ENCODE results near the gene METTL16.
A peak's percentile ranks its signal among the peaks of the same experiment; 100 is the strongest.

Gene METTL16

DNA sequence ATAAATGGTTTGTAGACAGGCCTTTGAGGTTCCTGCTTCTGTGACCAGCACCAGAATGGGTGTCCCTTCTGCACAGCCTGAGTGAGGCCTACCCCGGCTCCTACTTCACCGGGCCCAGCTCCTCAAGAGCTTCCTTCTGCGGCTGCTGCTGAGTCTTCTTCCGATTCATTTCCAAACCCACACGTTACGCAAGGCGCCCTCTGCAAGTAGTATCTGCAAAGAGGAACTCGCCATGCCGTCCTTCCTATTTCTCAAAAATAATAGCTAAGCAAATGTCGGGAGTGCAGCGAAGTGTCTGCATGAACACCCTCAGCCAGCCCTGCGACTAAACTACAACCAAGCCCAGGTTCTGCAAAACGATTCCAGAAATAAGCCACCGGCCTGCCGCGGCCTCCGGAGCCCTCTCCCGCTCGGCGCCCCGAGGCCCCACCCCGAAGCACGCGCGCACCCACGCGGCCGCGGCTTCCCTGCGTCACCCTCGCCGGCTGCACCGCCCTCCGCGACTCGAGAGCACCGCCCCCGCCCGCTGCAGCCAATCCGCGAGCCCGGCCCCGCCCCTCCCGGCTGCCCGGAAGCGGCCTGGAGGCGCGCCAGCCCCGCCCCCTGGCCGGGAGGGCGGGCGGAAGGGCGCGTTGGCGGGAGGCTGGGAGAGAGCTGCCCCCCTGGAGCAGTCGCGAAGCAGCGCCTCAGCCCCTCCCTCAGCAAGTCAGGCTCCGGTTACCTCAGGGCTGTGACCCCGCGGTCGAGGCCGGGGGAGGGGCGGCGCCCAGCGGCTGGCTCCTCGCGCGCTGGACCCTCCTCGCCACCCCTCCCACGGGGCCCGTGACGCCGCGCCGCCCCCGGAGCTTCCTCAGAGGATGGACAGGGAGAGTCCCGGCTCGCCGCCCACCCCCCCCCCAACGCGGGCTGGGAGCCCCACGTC is 119.2 kb downstream of the METTL16 start:
- no peak for TF ChIP-seq EP300 (IDR thresholded peaks at IDR 0.05; ENCODE audit: borderline replicate concordance)
- TF ChIP-seq TAF1 (IDR thresholded peaks at IDR 0.05; ENCODE audit: low read depth), result peak; percentile 40; the same call in 1 of the 2 replicates
- TF ChIP-seq ZBTB7A (IDR thresholded peaks at IDR 0.05; ENCODE audit: low read depth), result no peak; the same call in 1 of the 2 replicates
- TF ChIP-seq TCF12 (IDR thresholded peaks at IDR 0.05; ENCODE audit: low read depth), result no peak; the same call in 1 of the 2 replicates
- peak; percentile 81 for TF ChIP-seq EGR1 (IDR thresholded peaks at IDR 0.05)
- TF ChIP-seq NFIC (IDR thresholded peaks at IDR 0.05), result peak; percentile 81
- peak; percentile 92 for TF ChIP-seq MAX (IDR thresholded peaks at IDR 0.05)
- TF ChIP-seq CEBPB (IDR thresholded peaks at IDR 0.05), result peak; percentile 55; the same call in 1 of the 2 replicates
- no peak for TF ChIP-seq CREB1 (IDR thresholded peaks at IDR 0.05; ENCODE audit: low read depth)
- peak; percentile 30; the same call in 1 of the 2 replicates for TF ChIP-seq TEAD4 (IDR thresholded peaks at IDR 0.05)
- no peak for TF ChIP-seq FOXM1 (IDR thresholded peaks at IDR 0.05; ENCODE audit: borderline replicate concordance, low read depth)
- TF ChIP-seq, protein P1, sequence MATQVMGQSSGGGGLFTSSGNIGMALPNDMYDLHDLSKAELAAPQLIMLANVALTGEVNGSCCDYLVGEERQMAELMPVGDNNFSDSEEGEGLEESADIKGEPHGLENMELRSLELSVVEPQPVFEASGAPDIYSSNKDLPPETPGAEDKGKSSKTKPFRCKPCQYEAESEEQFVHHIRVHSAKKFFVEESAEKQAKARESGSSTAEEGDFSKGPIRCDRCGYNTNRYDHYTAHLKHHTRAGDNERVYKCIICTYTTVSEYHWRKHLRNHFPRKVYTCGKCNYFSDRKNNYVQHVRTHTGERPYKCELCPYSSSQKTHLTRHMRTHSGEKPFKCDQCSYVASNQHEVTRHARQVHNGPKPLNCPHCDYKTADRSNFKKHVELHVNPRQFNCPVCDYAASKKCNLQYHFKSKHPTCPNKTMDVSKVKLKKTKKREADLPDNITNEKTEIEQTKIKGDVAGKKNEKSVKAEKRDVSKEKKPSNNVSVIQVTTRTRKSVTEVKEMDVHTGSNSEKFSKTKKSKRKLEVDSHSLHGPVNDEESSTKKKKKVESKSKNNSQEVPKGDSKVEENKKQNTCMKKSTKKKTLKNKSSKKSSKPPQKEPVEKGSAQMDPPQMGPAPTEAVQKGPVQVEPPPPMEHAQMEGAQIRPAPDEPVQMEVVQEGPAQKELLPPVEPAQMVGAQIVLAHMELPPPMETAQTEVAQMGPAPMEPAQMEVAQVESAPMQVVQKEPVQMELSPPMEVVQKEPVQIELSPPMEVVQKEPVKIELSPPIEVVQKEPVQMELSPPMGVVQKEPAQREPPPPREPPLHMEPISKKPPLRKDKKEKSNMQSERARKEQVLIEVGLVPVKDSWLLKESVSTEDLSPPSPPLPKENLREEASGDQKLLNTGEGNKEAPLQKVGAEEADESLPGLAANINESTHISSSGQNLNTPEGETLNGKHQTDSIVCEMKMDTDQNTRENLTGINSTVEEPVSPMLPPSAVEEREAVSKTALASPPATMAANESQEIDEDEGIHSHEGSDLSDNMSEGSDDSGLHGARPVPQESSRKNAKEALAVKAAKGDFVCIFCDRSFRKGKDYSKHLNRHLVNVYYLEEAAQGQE (IDR thresholded peaks at IDR 0.05; ENCODE audit: low read depth), result no peak
- no peak for TF ChIP-seq RAD21 (IDR thresholded peaks at IDR 0.05; ENCODE audit: low read depth)

DNA sequence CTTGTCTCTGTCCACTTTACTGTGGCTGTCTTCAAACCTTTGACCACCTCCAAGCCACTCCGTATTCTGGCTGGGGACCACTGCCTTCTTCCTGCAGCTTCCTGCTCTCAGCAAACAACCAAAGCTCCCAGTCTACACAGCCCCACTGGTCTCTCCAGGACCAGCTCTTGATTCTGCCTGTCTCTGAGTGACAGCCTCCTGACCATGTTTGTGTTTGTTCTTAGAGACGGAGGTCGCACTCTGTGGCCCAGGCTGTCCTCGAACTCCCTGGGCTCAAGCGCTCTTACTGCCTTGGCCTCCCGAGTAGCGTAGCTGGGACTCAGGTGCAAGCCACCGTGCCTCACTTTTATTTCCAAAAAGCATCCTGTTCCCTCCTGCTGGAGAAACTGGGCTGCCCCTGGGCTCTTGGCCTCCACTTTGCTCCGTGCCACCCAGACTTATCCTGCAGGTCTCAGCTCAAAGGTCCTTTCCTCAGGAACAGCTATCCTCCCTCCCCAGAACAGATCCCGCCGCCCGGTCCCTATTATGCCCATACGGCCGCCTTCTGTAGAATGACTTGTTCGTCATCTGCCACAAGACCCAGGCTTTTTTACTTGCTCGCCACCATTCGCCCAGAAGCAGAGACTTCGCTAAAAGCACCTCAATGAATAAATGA is 120.0 kb downstream of the METTL16 start:
- TF ChIP-seq TAF1 (IDR thresholded peaks at IDR 0.05; ENCODE audit: low read depth) (no peak), EGR1 (IDR thresholded peaks at IDR 0.05) (no peak), RAD21 (IDR thresholded peaks at IDR 0.05; ENCODE audit: low read depth) (no peak)

- no peak for TF ChIP-seq EGR1 (IDR thresholded peaks at IDR 0.05)
- TF ChIP-seq FOXM1 (IDR thresholded peaks at IDR 0.05; ENCODE audit: borderline replicate concordance, low read depth), result no peak
- TF ChIP-seq TAF1 (IDR thresholded peaks at IDR 0.05; ENCODE audit: low read depth), result no peak
- no peak for TF ChIP-seq CREB1 (IDR thresholded peaks at IDR 0.05; ENCODE audit: low read depth)
- no peak for TF ChIP-seq TEAD4 (IDR thresholded peaks at IDR 0.05)
- TF ChIP-seq RAD21 (IDR thresholded peaks at IDR 0.05; ENCODE audit: low read depth), result no peak
- no peak for TF ChIP-seq TCF12 (IDR thresholded peaks at IDR 0.05; ENCODE audit: low read depth)
- TF ChIP-seq YY1 (IDR thresholded peaks at IDR 0.05; ENCODE audit: low read depth), result no peak
- TF ChIP-seq CEBPB (IDR thresholded peaks at IDR 0.05), result no peak
- no peak for TF ChIP-seq USF1 (IDR thresholded peaks at IDR 0.05)
- TF ChIP-seq NFIC (IDR thresholded peaks at IDR 0.05), result no peak
- no peak for TF ChIP-seq ZBTB7A (IDR thresholded peaks at IDR 0.05; ENCODE audit: low read depth)
- TF ChIP-seq MAX (IDR thresholded peaks at IDR 0.05), result no peak
- TF ChIP-seq, protein P1 (IDR thresholded peaks at IDR 0.05; ENCODE audit: low read depth), result no peak
- no peak for TF ChIP-seq EP300 (IDR thresholded peaks at IDR 0.05; ENCODE audit: borderline replicate concordance)
Observed at GRCh38 chr17:2390199-2390836, 121.4 kb downstream of the METTL16 start.

- TF ChIP-seq EGR1 (IDR thresholded peaks at IDR 0.05) (no peak), USF1 (IDR thresholded peaks at IDR 0.05) (no peak), EP300 (IDR thresholded peaks at IDR 0.05; ENCODE audit: borderline replicate concordance) (no peak), YY1 (IDR thresholded peaks at IDR 0.05; ENCODE audit: low read depth) (no peak), TAF1 (IDR thresholded peaks at IDR 0.05; ENCODE audit: low read depth) (no peak), FOXM1 (IDR thresholded peaks at IDR 0.05; ENCODE audit: borderline replicate concordance, low read depth) (no peak)
- TF ChIP-seq, protein P1 (IDR thresholded peaks at IDR 0.05; ENCODE audit: low read depth), result no peak
Observed at GRCh38 chr17:2388683-2389055, 123.0 kb downstream of the METTL16 start.
